T-helper 1 cell (primary cell): ENCODE results near the gene LILRA5.
"Not testable (repeated sequence)": the region's sequence is repeated elsewhere in the genome, so short reads cannot be mapped to it uniquely, and the experiment has no call there.

Source experiments
- DNase-seq, 5 donors: peaks; one replicate each; pipeline ENCODE4 v3.0.0-alpha.2; 2012 to 2020
- total RNA-seq, 4 donors: gene quantifications; one replicate each; lab custom pipeline; 2026; lab: John Stamatoyannopoulos, UW

LILRA5 gene
- 0 to 1.3 (median 0) reads per million in 4 donors for total RNA-seq

DNA sequence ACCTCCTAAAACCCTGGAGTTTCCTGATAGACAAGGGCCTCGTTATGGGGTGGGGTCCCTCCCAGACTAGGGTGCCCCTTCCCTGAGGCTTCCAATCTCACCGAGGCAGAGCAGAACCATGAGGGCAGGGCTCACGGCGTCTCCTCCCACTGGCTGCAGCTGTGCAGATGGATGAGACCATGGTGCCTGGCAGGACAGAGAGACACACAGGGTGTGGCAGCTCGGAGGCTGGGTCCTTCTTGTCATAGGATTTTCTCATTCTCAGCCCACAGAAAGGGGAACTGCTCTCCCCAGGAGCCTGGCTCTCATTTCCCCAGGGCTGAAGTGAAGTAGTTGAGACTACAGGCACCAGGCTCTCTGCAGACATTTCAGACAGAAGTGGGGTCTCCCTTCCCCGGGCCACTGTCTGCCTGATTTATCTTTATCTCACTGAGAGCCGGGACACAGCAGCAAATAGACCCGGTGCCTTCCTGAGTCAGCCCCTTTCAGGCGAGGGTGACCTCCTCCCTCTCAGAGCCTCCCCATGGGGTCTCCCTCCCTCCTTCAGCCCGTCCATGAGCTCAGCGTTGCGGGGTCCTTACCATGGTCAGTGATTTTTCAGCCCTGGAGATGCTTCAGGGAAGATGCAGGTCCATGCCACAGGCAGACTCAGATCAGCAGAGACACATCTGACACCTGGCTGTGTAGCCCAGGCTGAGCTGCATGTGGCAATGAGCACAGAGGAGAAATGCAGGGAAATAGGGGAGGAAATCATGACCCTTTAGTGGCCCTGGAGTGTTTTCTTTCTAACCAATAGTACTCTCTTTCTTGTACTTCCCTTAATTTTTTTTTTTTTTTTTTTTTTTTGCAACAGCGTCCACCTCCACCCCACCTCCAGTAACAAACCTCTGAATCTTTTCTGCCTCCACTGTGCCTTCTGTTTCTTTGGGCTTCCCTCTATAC lies at the start of gene LILRA5:
Gene LILRA5, minus strand, starts transcription at position 731 of the 942 bp plus-strand sequence. Its CDS starts 147 bp downstream, at position 584.
- no peak for DNase-seq

DNA sequence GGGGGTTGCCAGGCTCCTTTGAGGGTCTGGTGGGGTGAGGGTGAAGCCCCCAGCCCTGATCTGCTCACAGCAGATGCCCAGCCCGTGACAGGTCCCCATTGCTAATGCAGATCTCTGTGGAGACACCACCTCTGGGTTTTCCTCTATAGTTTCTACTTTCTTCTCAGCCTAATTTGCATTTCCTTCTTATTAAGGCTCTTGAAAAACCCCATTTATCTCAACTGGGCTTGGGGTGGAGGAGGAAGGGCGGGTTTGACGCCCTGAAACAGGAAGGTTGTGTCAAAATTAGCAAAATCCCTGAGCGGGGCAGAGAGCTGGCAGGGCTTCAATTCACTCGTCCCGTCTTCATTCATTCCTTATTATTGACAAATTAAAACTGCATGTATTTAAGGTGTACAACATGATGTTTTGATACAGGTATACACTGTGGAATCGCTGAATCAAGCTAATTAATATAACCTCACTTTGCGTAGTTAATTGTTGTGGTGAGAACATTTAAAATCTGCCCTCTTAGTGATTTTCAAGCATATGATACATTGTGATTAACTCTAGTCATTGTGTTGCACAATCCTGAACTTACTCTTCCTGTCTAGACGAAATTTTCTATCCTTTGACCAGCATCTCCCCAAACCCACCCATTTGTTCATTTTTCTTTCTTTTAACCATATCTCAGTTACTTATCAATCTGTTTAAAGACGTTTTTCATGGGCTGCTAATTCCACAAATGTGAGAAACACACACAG lies 48.9 kb upstream of the LILRA5 start:
- DNase-seq: not testable (repeated sequence)

DNA sequence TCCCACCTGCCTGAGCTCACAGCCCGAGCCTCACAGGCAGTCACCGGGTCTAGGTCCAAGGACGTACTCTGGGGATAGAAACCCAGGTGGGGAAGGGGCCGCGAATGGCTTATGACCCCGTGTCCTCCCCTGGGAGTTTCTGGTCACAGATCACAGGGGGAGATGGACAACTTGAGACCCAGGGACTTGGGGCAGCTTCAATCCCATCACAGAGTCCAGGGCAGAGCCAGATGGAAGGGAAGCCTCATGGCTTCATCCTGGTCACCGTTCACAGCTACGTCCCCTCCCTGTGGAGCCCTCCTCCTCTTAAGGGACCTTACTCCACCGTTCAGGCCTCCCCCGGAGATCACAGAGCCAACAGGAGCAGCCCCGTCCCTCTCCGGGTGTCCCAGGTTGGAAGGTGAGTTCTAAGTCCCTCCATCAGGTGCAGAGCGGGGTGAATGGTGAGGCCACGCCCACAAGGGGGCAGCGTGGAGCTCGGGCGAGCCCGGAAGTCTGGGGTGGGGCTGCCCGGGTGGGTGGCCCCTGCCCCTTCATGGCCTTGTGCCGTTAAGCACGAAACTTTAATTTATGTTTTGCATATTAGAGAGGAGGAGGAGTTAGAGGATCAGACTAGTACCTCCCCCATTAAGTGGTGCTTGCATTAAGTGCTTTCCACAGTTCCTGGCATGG lies 46.3 kb upstream of the LILRA5 start:
- DNase-seq: peak in 4 of 5 donors; percentile 46 to 67 (median 55)

DNA sequence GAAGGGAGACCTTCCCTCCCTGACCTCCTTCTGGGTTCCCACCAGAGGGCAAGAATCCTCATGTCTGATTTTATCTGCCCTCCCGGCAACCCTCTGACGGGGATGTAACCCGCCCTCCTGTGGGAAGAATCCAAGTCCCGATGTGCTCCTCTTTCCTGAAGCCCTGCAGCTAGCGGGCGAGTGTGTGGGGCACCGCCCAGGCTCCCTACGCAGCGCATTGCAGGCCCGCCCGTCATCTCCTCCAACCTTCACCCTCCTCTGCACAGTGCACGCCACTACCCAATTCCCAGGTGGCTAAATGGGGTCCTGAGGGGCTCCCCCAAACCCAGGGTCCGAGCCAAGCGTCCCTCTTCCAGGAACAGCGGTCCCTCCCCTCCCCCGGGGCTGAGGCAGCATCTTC lies 44.4 kb upstream of the LILRA5 start:
- DNase-seq: no peak

DNA sequence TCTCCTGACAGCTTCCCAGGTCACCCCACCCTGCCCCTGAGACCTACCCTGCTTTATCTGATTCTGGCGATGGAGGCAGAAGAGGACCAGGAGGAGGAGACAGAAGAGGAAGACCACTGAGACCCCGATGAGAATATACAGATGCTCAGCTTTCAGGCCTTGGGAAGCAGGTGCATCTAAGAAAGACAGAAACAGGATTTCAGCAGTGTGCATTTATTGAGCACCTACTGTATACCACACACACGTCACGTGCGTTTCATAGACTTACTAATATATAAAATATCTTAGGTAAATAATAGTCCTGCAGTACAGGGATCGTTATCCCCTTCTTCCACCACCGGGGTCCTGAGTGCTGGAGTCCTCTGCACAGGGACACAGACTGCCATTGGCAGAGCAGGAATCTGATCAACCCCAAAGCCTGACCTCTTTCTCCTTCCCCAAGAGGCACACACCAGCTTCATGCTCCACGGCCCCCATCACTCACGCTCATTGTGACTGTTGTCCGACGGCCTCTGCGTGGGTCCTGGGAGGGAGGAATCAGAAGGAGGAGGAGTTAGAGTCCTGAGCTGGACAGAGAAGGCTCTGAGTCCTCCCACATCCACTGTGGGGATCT lies 43.6 kb upstream of the LILRA5 start:
- DNase-seq: no peak

DNA sequence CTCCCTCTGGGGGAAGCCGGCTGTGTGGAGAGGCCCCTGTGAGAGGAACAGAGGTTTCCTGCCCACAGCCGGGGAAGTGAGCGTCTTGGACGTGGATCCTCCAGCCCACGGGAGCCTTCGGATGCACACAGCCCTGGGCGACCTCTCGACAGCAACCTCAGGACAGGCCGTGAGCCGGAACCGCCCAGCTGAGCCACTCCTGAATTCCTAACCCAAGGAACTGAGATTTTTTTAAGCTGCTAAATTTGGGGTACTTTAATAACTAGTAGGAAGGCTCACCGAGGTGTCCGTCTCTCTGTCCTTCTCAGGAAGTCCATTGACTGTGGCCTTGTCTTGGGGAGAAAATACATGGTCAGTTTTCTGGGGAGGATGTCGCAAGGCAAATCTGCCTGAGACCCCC lies 42.7 kb upstream of the LILRA5 start:
- DNase-seq: no peak

DNA sequence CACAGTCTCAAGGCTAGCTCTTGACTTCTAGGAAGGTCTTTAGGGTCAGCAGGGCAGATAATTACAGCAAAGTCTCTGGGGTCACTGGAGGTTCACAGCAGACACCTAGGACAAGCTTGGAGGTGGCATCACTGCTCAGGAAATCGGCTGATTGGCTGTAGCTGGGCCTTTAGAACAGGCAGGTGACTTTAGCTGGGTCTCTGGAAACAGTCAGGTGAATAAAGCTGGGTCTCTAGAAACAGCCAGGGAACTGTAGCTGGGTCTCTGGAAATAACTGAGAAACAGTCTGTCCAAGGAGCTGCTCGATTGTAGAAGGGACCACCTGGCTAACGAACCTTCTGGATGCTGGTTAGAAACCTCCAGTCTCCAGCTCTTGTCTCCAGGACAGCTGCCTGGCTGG lies 41.8 kb upstream of the LILRA5 start:
- DNase-seq: no peak

DNA sequence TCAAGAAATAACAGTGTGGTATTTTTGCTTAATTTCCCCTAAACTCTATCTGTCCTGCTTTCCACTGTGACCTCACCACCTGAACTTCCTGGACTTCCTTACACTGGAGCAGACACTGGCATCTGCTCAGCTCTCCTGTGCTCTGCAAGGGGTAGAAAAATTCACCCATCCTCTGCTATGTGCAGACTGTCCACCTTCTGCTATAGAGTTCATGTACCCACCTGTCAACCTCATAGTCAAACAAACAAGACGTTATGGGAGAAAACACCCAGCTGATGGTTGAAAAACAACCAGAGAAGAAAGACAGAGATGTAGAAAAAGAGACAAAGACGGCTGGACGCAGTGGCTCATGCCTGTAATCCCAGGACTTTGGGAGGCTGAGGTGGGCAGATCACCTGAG lies 39.6 kb upstream of the LILRA5 start:
- DNase-seq: no peak

DNA sequence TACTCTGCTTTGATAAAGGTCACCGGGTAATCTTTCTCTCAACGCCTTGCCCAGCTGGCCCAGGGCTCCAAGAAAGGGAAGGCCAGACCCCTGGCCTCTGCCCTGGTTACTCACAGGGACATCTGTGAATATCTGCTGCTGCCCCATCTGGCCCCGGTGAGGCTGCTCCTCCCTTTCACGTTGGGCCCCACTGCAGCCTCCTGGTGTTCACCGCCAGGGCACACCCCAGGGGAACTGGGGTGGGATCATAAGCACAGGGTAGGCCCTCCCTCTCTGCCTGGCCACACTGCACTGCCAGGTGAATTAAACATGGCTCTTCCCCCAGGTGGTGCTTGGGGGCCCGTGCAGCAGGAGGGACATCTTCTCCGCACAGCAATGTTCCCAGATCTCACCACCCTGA lies 39.1 kb upstream of the LILRA5 start:
- DNase-seq: no peak

DNA sequence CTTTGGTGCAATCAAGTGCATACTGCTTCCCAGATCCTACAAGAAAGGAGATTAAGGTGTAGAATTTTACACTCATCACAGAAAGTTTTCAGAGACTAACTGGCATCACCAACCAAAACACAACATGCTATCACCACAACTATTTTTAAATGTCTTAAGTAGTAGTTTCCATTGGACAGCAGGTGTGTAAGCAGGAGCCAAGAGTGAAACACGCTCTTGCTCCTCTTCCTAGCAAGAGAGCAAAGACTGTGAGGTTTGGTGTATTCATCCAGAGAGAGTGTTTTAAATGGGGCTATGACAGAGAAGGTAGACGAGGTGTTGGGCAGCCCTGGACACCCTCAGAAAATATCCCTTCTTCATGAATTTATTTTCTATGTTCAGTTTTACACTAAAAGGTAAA lies 38.5 kb upstream of the LILRA5 start:
- DNase-seq: no peak

DNA sequence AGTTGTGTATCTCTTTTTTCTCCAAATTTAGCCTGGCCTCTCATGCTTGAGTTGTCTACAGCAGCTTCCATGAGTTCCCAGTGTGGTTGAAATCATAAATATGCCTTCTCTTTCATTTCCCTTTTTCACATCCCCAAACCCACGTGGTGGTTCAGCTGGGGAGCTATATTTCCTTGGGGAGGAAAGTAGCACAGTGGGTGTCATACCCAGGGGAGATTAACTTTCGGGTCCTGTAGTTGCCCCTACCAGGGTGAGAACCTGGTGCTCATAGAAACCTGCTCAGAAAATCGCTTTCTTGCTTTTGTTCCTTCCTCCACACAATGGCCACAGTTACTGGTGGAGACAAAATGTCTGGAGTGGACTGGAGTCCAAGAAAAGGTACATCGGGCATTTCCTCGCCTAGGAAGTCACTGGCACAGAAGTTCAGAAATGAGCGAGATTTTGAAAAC lies 33.0 kb upstream of the LILRA5 start:
- DNase-seq: no peak

DNA sequence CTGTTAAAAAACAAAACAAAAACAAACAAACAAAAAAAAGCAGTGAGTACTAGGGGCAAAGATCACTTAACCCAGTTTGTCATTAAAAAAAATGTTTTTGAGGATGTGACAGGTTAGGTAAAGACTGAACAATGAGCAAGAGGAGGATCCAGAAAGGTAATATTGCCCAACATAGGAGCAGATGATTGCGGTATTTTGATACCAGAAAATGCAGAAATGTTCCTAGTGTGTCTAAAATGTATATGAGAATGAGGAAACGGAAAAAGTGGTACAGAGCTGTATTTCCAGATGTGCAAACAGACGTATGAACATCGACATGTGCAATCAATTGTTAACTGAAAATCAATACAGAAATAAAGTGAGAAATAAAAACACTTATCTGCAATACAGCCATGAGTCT lies 30.9 kb upstream of the LILRA5 start:
- no peak for DNase-seq

DNA sequence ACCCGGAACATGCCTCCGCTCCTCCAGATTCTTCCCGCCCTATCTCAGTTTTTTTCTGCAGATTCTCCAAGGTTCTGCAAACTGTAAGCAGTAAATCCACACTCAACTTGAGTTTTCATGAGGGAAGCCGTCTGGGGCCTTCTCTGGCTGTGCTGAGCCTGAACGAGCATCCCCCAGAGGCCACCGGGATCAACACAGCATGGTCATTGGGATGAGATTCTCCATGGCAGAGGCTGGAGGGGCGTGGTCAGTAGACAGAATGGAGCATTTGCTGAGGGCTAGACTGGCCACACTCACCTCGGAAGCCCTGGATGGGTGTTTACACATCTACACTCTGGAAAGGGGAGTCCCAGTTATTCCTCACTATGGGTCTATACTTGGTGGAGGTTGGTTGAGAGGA lies 28.3 kb upstream of the LILRA5 start:
- no peak for DNase-seq

DNA sequence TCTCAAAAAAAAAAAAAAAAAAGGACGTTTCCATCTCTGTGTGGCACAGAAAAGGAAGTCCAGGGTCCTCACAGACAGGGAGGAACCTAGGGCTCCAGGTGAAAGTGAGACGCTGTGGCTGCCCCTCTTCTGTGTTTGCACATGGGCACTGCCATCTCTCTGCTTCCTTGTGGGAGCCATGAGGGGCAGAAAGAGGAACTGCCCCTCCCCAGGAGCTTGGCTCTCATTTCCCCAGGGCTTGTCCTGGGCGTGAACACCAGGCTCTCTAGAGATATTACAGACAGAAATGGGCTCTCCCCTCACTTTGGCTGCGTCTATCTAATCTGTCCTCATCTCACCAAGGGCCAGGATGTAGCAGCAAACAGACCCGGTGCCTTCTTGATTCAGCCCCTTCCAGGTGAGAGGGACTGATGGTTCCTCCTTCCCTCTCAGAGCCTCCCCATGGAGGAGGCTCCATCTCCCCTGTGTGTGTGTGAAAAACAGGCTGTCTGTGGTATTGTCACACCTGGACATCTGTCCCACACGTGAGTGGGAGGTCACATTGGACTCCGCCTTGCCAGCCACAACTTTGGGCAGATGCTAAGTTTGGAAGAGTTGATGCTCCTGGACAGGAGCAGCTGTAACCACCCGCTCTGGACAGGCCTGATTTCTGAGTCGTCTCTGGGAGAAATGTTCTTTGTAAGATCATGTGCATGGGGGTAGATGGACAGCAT lies 26.8 kb upstream of the LILRA5 start:
- no peak for DNase-seq

DNA sequence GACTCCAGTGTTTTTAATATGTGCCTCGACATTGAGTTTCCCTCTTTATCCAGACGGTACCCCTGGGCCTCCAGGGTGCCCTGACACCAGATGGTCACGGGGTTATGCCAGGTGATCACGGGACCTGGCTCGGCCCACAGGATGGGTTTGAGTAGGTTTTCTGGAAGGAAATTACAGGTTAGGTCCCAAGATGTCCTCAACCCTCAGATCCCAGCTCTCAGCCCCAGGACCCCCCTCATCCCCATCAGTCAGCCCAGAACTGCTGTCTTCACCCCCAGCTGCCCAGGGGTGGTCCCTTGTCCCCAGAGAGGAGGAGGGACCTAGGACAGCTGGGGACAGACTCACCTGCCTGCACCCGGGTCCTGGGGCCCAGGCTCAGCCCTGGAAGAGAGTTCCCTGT lies 25.6 kb upstream of the LILRA5 start:
- DNase-seq: no peak

DNA sequence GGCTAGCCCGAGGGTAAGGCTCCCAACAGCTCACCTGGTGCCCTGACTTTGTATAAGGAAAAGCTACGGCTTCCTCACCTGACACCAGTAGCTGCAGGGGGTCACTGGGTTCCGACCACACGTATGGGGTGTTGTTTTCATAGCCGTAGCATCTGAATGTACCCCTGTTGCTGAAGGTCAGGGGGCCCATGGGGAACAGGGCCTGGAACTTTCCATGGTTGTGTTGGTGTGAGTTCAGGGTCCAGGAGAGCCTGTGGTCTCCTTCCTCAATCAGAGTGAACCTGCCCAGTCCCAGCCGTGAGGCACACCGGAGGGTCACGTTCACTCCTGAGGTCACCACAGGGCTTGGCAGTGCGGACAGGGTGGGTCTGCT lies 24.9 kb upstream of the LILRA5 start:
- DNase-seq: no peak

DNA sequence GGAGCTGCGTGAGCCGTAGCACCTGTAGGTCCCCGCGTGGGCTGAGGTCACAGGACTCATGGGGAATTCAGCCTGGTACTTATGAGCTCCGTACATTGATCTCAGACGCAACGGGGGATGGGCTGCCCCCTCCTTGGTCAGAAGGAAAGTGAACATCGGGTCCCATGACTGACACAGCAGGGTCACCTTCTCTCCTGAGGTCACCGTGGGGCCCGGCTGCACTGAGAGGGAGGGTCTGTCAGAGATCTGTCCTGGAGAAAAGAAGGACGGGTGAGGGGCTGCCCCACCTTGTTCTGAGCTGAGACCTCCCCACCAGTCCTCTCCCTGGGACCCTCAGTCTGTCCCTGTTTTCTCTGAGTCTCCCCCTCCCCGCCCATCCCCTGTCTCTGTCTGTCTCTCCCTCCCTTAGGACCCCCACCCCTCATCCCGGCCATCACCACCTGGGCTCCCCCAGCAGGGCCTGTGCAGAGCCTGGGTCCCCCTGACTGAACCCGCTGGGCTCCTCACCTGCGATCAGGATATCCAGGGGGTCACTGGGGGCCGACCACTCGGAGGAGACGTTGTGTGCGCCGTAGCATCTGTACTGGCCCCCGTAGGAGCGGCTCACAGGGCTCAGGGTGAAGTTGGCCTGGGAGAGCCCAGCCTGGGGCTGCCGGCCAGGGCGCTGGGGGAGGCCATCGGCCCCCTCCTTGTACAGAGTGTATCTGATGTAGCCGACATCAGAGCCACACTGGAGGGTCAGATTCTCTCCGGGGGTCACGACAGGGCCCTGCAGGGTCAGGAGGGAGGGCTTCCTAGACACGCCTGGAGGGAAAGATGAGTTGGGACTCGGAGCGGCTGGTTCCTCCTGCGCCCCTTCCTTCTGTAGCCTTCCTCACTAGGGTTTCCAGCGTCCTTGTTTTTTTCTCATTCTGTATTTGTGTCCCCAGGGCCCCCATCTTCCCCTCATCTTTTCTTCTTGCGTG lies 24.2 kb upstream of the LILRA5 start:
- no peak for DNase-seq

DNA sequence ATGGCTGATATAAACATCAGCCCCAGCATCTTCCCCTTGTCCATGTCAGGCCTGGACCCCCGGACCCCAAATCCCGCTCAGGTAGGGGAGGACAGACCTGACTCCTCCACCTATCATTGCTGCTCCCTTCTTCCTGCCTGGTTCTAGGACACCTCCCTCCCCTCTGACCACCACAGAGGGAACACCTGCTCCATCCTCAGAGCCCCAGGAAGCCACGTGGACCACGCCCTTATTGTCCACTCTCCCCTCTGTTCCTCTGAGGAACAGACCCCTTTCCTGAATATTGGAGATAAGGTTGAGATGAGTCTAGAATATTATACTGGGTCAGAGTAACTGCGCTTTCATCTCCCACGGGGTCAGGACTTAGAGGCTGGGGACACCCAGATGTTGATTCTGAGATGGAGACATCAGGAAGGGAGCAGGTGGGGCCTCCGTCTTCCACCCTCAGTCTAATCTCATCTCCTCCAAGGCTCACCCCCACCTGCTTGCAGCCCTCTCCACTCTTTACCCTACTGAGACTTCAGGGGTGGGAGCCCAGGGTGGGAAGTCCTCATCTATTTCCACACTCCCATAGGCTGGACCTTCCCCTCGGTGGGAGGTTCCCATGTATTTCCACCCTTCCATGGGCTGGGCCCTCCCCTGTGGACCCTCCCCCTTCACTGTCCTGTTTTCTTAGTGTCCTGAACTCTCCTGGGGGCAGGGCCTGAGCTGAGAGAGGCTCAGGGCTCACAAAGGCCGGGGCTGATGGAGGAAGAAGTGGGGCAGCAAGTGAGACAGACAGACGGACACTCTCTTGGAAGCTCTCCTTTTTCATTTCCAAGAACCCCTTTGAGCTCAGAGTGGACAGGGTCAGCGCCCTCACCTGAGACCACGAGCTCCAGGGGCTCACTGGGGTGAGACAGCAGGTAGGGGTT lies 23.3 kb upstream of the LILRA5 start:
- no peak for DNase-seq

DNA sequence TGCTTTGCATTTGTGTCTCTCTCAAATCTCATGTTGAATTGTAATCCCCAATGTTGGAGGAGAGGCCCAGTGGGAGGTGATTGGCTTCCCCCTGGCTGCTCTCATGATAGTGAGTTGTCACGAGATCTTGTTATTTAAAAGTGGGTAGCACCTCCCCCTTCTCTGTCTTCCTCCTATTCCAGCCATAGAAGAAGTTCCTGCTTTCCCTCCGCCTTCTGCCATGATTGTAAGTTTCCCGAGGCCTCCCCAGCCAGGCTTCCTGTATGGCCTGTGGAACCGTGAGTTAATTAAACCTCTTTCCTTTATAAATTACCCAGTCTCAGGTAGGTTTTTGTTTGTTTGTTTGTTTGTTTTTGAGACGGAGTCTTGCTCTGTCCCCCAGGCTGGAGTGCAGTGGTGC lies 22.2 kb upstream of the LILRA5 start:
- DNase-seq: no peak
